Thyroid gland (tissue), 4 donors: ENCODE data around the gene TRIM46. TPM values are rescaled to one million over a fixed set of nuclear protein-coding genes. Genes with fewer than 3 reads are reported as not detected.

Source experiments
- DNase-seq, 2 donors: peaks; one replicate each; pipeline ENCODE4 v3.0.0-alpha.2; 2019
- H3K27ac ChIP-seq, 3 donors: fragments of 200-600 bp; sonication (generic); 1 replicate in 2 of 3; 2 replicates in 1 of 3; pipeline ENCODE4 v1.5.1; 2016 to 2019; ENCODE audit warnings: mild to moderate bottlenecking in 1 of 3, moderate library complexity in 1 of 3
- H3K27me3 ChIP-seq: fragments of 200-600 bp; sonication (generic); one replicate; pipeline ENCODE4 v1.5.1; 2019
- H3K36me3 ChIP-seq, 2 donors: fragments of 200-600 bp; sonication (generic); one replicate each; pipeline ENCODE4 v1.5.1; 2016 to 2019
- H3K4me1 ChIP-seq, 2 donors: fragments of 200-600 bp; sonication (generic); one replicate each; pipeline ENCODE4 v1.5.1; 2017 to 2019
- H3K4me3 ChIP-seq, 3 donors: fragments of 200-600 bp; sonication (generic); replicated peaks in 1 of 3; 1 replicate in 2 of 3; 2 replicates in 1 of 3; pipeline ENCODE4 v1.5.1; 2016; ENCODE audit warnings: mild to moderate bottlenecking in 1 of 3
- H3K9me3 ChIP-seq: fragments of 200-600 bp; sonication (generic); one replicate; pipeline ENCODE4 v1.5.1; 2017
- CTCF ChIP-seq, 6 experiments: fragments of 200-600 bp in 3 of 6; fragments of 450-650 bp in 3 of 6; sonication (generic) in 3 of 6; IDR thresholded peaks; one replicate each; pipeline ENCODE4 v1.5.1; 2016 to 2019; ENCODE audit warnings: antibody characterized with exemption in 6 of 6, mild to moderate bottlenecking in 2 of 6, inconsistent platforms in 1 of 6, moderate library complexity in 1 of 6
- POLR2A ChIP-seq, 2 donors: fragments of 450-650 bp; IDR thresholded peaks; one replicate each; pipeline ENCODE4 v1.6.1; 2017; ENCODE audit warnings: antibody characterized with exemption in 2 of 2, mild to moderate bottlenecking in 2 of 2, moderate library complexity in 1 of 2
- WGBS, 2 donors: methylation state at CpG; one replicate each; pipeline ENCODE4 v1.1.5; 2017; 5-methylcytosine and 5-hydroxymethylcytosine counted together
- intact Hi-C: fragments of 100-400 bp; cut with DNase I; formaldehyde crosslinking; loops from one replicate; pipeline ENCODE4 v1.15.1; 2023
- total RNA-seq, 4 donors: library from RNA; depleted of rRNA; stranded (reverse); fragments of >200 nt; gene quantifications; one replicate each; pipeline ENCODE4 v1.2.3, GENCODE V29; 2016

TRIM46 gene
- total RNA-seq, 4 donors from 2014 or later = 0.45 TPM; not detected in 3

GRCh38 chr1:155126556-155127104, 47.0 kb upstream of the TRIM46 start:
- peak overlapping the region in 1 of 3 donors; percentile 82 for H3K4me3 ChIP-seq
- H3K27me3 ChIP-seq = no peaks in the 10 kb centered on the region
- no peaks in the 10 kb centered on the region for H3K9me3 ChIP-seq
- peaks cover 36 to 47% of the 10 kb centered on the region in 2 donors for H3K4me1 ChIP-seq
- 0 to 2% methylated on average over 13 to 22 of the region's 32 CpGs for WGBS, 2 donors
- peaks cover 3 to 4% of the 10 kb centered on the region in 2 donors for H3K36me3 ChIP-seq
- TF ChIP-seq CTCF (IDR thresholded peaks at IDR 0.05) = peak in 1 of 6 experiments; percentile 13
- TF ChIP-seq POLR2A (IDR thresholded peaks at IDR 0.05) = no peak
- intact Hi-C loops = loop anchor here (5.0 kb wide), 1 partner anchor 34 kb away; no protein-coding TSS in a partner anchor
- peak; percentile 90 to 92 for DNase-seq
- H3K27ac ChIP-seq = peak overlapping the region; percentile 62 to 98 (median 96)

GRCh38 chr1:155127105-155127966, 46.3 kb upstream of the TRIM46 start, which contains the start of gene EFNA1:
TSS of gene EFNA1 (plus strand) at chr1:155127876. CDS start at chr1:155127978, 102 bp downstream.
- intact Hi-C loops = loop anchor here (5.0 kb wide), 1 partner anchor 35 kb away; no protein-coding TSS in a partner anchor
- Histone ChIP-seq H3K9me3 (no peaks in the 10 kb centered on the region), H3K4me3 (peak within 1 kb of the TSS; percentile 67 to 94 (median 82)), H3K36me3 (peaks cover 10 to 11% of the 10 kb centered on the region in 2 donors), H3K27ac (peak within 1 kb of the TSS; percentile 96 to 98 (median 98)), H3K27me3 (no peaks in the 10 kb centered on the region), H3K4me1 (peaks cover 43 to 54% of the 10 kb centered on the region in 2 donors)
- DNase-seq = peak; percentile 89 to 92
- 0% methylated on average over 38 to 47 of the region's 76 CpGs for WGBS, 2 donors
- TF ChIP-seq POLR2A (IDR thresholded peaks at IDR 0.05) (peak; percentile 80 to 96), CTCF (IDR thresholded peaks at IDR 0.05) (no peak)

GRCh38 chr1:155127967-155128754, 45.5 kb upstream of the TRIM46 start:
- peak overlapping the region; percentile 67 to 94 (median 82) for H3K4me3 ChIP-seq
- no peaks in the 10 kb centered on the region for H3K9me3 ChIP-seq
- no peaks in the 10 kb centered on the region for H3K27me3 ChIP-seq
- DNase-seq = no peak
- intact Hi-C loops = loop anchor here (5.0 kb wide), 1 partner anchor 36 kb away; no protein-coding TSS in a partner anchor
- TF ChIP-seq POLR2A (IDR thresholded peaks at IDR 0.05) = no peak
- no peak for TF ChIP-seq CTCF (IDR thresholded peaks at IDR 0.05)
- H3K4me1 ChIP-seq = peaks cover 51 to 57% of the 10 kb centered on the region in 2 donors
- H3K36me3 ChIP-seq = peaks cover 18 to 19% of the 10 kb centered on the region in 2 donors
- H3K27ac ChIP-seq = peak overlapping the region; percentile 96 to 98 (median 98)
- 5 to 11% methylated on average over 12 to 15 of the region's 17 CpGs for WGBS, 2 donors

- peak overlapping the region; percentile 96 to 98 (median 98) for H3K27ac ChIP-seq
- no peaks in the 10 kb centered on the region for H3K27me3 ChIP-seq
- peaks cover 57 to 59% of the 10 kb centered on the region in 2 donors for H3K4me1 ChIP-seq
- intact Hi-C loops = loop anchor here (5.0 kb wide), 1 partner anchor 37 kb away; no protein-coding TSS in a partner anchor
- peaks cover 25 to 27% of the 10 kb centered on the region in 2 donors for H3K36me3 ChIP-seq
- DNase-seq = peak; percentile 47 to 53
- no peaks in the 10 kb centered on the region for H3K9me3 ChIP-seq
- H3K4me3 ChIP-seq = peak overlapping the region; percentile 67 to 94 (median 82)
- 14 to 15% methylated on average over 13 to 14 of the region's 14 CpGs for WGBS, 2 donors
- TF ChIP-seq CTCF (IDR thresholded peaks at IDR 0.05) (no peak), POLR2A (IDR thresholded peaks at IDR 0.05) (peak in 1 of 2 donors; percentile 31)
Measured at GRCh38 chr1:155128755-155129473, 44.7 kb upstream of the TRIM46 start.
